GM21360 (cell line): ENCODE results near the gene C1orf146.
"Not testable (repeated sequence)": the region's sequence is repeated elsewhere in the genome, so short reads cannot be mapped to it uniquely, and the experiment has no call there.

ENCODE experiments used
- ATAC-seq: cut with Tn5 transposase; IDR thresholded peaks from one replicate; pipeline ENCODE4 v1.9.1; 2021; ENCODE audit warnings: mild to moderate bottlenecking, moderate library complexity; ENCODE audit not compliant: unreplicated experiment

C1orf146 gene

GRCh38 chr1:92273039-92273438, 55.3 kb downstream of the C1orf146 start:
- ATAC-seq: no peak

GRCh38 chr1:92274939-92275338, 57.2 kb downstream of the C1orf146 start:
- ATAC-seq: no peak

- ATAC-seq: no peak
Measured at GRCh38 chr1:92276082-92276481, 58.4 kb downstream of the C1orf146 start.

- ATAC-seq: no peak
Measured at GRCh38 chr1:92277105-92277723, 59.5 kb downstream of the C1orf146 start.

- not testable (repeated sequence) for ATAC-seq
Measured at GRCh38 chr1:92279781-92280180, 62.1 kb downstream of the C1orf146 start.

- ATAC-seq: not testable (repeated sequence)
Measured at GRCh38 chr1:92281411-92281810, 63.7 kb downstream of the C1orf146 start.

- ATAC-seq: no peak
Measured at GRCh38 chr1:92291372-92291999, 73.8 kb downstream of the C1orf146 start.
